ENCODE data around the gene DDX31. TPM values are rescaled to one million over a fixed set of nuclear protein-coding genes. Genes with fewer than 3 reads are reported as not detected.

The DDX31 gene
- total RNA-seq, 1 donor from 2014 or later: 17.4 TPM

DNA sequence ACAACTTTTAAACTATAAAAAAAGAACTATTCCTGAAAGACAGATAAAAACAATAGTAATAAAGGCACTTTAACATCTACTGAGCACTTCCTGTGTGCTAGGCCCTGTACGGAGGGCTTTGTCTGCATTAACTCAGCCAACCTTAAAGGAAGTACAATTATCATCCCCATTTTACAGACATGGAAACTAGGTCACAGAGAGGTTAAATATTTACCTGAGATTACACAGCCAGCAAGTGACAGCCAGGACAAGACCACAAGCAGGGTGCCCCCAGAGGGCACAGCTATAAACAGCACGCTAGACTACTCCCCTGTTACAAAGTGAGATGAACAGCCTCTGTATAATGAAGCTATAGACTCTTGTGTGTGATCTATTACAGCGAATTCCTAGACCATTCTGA lies 25.5 kb downstream of the DDX31 start:
- TF ChIP-seq CTCF (IDR thresholded peaks at IDR 0.05): no peak
- no peaks in the 10 kb centered on the region for H3K4me1 ChIP-seq
- H3K27ac ChIP-seq: no peak overlapping the region
- no peak for DNase-seq
- no peaks in the 10 kb centered on the region for H3K27me3 ChIP-seq
- H3K36me3 ChIP-seq: peaks cover 99% of the 10 kb centered on the region
- intact Hi-C loops (cut with DNase I): no loop called here
- H3K9me3 ChIP-seq: no peaks in the 10 kb centered on the region
- no peak for ATAC-seq
- H3K4me3 ChIP-seq: no peak overlapping the region

GRCh38 chr9:132641216-132641615 lies 28.6 kb downstream of the DDX31 start:
- H3K4me3 ChIP-seq: no peak overlapping the region
- no peak for TF ChIP-seq CTCF (IDR thresholded peaks at IDR 0.05)
- H3K9me3 ChIP-seq: no peaks in the 10 kb centered on the region
- H3K4me1 ChIP-seq: no peaks in the 10 kb centered on the region
- H3K36me3 ChIP-seq: peaks cover 96% of the 10 kb centered on the region
- H3K27ac ChIP-seq: no peak overlapping the region
- intact Hi-C loops (cut with DNase I): no loop called here
- no peaks in the 10 kb centered on the region for H3K27me3 ChIP-seq
- ATAC-seq (no peak), DNase-seq (no peak)

DNA sequence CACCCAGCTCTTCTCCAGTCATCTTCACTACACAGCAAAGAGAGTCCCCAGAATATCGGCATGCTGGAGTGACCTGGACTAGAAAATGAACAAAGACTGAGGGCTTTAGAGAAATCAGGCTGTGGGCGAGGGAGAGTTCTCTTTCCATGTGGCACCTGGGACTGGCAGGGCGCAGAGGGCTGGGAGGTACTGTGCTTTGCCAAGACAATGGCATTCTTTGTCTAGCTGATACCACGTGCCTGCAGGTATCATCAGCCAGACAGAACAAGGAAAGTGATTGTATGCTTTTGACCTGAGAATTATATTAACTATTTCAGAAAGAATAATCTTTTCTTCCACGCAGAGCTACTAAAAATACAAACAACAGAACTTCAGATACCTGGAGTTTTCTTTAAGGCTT lies 30.5 kb downstream of the DDX31 start:
- Histone ChIP-seq H3K27me3 (no peaks in the 10 kb centered on the region), H3K9me3 (no peaks in the 10 kb centered on the region), H3K4me3 (no peak overlapping the region), H3K36me3 (peaks cover 78% of the 10 kb centered on the region), H3K27ac (no peak overlapping the region), H3K4me1 (no peaks in the 10 kb centered on the region)
- intact Hi-C loops (cut with DNase I): no loop called here
- TF ChIP-seq CTCF (IDR thresholded peaks at IDR 0.05): no peak
- ATAC-seq (no peak), DNase-seq (no peak)

DNA sequence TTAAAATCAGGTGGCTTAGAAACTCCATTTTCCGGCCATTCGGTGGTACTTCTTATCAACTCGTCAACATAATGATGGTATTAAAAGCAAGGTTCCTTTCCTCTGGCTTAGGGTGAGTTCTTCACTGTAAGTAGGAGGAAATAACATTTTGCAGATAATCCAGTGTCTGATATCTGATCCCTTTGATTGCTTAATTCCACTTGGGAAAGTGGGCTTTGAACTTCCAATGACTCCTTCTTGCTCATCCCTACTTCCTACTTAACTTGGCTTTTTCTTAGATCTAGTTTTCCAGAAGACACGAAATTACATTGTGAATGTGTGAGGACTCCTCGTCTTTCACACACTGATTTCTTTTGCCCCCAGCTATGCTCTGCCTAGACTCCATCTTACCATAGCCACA lies 31.5 kb downstream of the DDX31 start:
- H3K27me3 ChIP-seq: no peaks in the 10 kb centered on the region
- intact Hi-C loops (cut with DNase I): no loop called here
- H3K4me3 ChIP-seq: no peak overlapping the region
- ATAC-seq (no peak), DNase-seq (no peak)
- no peaks in the 10 kb centered on the region for H3K9me3 ChIP-seq
- no peak overlapping the region for H3K27ac ChIP-seq
- no peak for TF ChIP-seq CTCF (IDR thresholded peaks at IDR 0.05)
- H3K4me1 ChIP-seq: no peaks in the 10 kb centered on the region
- H3K36me3 ChIP-seq: peaks cover 67% of the 10 kb centered on the region

DNA sequence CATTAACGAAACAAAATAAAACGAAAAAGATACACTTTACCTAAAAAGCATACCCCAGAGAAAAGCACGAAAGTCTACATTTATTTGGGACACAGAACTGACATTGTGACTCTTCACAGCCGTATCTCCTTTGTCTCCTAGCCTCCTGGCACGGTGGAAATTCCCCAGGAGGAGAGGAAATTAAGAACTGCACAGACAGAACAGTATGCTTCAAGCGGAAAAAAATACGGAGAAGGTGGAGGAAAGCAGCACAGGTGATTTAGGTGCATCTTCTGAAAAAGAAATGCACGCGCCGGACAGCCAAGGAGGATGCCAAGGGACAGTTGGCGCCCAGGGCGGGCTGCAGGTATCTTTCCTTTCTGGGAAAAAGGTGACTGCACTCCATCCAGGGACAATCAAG lies 32.0 kb downstream of the DDX31 start:
- DNase-seq (no peak), ATAC-seq (no peak)
- TF ChIP-seq CTCF (IDR thresholded peaks at IDR 0.05): no peak
- Histone ChIP-seq H3K4me3 (no peak overlapping the region), H3K27ac (no peak overlapping the region), H3K36me3 (peaks cover 63% of the 10 kb centered on the region), H3K4me1 (no peaks in the 10 kb centered on the region), H3K27me3 (no peaks in the 10 kb centered on the region), H3K9me3 (no peaks in the 10 kb centered on the region)
- intact Hi-C loops (cut with DNase I): no loop called here

DNA sequence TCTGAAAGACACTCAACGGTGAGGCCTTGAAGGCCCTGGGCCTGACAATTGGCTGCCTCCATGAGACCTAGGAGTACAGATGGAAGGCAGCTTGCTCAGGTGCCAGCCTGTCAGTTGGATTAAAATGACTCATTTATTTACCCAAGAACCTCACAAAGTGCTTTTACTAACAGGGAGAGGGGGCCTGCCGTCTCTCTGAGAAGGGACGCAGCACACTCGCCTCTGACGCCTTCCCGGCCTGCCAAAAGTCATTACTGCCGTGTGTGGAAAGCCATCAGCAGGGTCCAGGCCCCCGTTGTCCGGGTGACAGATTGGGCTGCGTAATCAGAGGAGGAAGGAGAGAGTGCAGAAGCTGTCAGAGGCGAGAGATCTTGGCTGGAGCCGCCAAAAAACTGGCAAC lies 32.4 kb downstream of the DDX31 start:
- DNase-seq (no peak), ATAC-seq (no peak)
- Histone ChIP-seq H3K4me3 (no peak overlapping the region), H3K36me3 (peaks cover 59% of the 10 kb centered on the region), H3K27me3 (no peaks in the 10 kb centered on the region), H3K27ac (no peak overlapping the region), H3K9me3 (no peaks in the 10 kb centered on the region), H3K4me1 (no peaks in the 10 kb centered on the region)
- no peak for TF ChIP-seq CTCF (IDR thresholded peaks at IDR 0.05)
- intact Hi-C loops (cut with DNase I): no loop called here
